Measurements from ENCODE around the gene GSPT1. TPM values are rescaled to one million over a fixed set of nuclear protein-coding genes. Genes with fewer than 3 reads are reported as not detected.

The GSPT1 gene
- total and polyA plus RNA-seq, 7 donors = 43.8 to 73.5 (median 52.0) TPM

DNA sequence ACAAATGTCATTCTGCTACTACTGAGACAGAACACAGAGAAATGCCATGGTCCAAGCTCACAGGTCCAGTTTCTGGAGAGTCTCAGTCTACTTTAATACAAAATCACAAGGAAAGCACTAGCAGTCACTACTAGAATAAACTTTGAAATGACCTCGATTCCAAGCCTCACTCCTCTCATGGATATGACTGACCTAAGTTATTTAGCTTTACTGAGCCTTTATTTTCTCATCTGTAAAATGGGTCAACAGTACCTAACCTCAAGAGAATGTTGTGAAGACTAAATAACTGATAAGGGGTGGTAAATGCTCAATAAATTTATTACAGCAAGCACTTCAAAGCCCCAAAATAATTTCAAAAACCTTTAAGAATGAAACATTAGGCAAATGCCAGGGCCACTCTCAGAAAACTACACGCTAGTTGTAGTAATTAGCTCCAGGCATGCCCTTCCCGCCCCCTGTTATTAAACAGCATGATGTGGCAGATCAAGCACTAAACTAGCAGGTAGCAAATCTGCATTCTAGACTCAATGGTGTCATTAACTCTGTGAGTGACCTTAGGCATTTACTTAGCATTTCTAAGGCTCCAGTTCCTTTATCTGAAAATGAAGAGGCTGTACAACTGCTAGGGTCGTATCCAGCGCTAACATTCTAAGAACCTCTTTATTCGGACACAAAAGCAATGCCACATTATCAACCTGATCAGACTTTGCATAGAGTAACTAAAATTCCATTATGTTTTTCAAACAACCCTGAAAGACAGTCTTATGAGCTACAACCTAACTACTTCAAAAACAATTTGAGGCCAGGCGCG is 8.4 kb downstream of the GSPT1 start:
- Histone ChIP-seq H3K9me3 (no peaks in the 10 kb centered on the region), H3K4me1 (peaks cover 0 to 84% (median 72%) of the 10 kb centered on the region in 4 donors), H3K36me3 (no peaks in the 10 kb centered on the region), H3K27me3 (no peaks in the 10 kb centered on the region), H3K27ac (peak overlapping the region in 3 of 4 donors; percentile 39 to 60 (median 44)), H3K4me3 (no peak overlapping the region)
- TF ChIP-seq POLR2AphosphoS5 (IDR thresholded peaks at IDR 0.05) = no peak
- no peak for TF ChIP-seq POLR2A (IDR thresholded peaks at IDR 0.05)
- no peak for TF ChIP-seq EP300 (IDR thresholded peaks at IDR 0.05)
- TF ChIP-seq, protein P1, sequence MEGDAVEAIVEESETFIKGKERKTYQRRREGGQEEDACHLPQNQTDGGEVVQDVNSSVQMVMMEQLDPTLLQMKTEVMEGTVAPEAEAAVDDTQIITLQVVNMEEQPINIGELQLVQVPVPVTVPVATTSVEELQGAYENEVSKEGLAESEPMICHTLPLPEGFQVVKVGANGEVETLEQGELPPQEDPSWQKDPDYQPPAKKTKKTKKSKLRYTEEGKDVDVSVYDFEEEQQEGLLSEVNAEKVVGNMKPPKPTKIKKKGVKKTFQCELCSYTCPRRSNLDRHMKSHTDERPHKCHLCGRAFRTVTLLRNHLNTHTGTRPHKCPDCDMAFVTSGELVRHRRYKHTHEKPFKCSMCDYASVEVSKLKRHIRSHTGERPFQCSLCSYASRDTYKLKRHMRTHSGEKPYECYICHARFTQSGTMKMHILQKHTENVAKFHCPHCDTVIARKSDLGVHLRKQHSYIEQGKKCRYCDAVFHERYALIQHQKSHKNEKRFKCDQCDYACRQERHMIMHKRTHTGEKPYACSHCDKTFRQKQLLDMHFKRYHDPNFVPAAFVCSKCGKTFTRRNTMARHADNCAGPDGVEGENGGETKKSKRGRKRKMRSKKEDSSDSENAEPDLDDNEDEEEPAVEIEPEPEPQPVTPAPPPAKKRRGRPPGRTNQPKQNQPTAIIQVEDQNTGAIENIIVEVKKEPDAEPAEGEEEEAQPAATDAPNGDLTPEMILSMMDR (IDR thresholded peaks at IDR 0.05) = no peak
- 91 to 94% methylated on average over 8 of the region's 8 CpGs for WGBS, 2 donors
- intact Hi-C loops (cut with DNase I) = no loop called here
- no peak for DNase-seq

DNA sequence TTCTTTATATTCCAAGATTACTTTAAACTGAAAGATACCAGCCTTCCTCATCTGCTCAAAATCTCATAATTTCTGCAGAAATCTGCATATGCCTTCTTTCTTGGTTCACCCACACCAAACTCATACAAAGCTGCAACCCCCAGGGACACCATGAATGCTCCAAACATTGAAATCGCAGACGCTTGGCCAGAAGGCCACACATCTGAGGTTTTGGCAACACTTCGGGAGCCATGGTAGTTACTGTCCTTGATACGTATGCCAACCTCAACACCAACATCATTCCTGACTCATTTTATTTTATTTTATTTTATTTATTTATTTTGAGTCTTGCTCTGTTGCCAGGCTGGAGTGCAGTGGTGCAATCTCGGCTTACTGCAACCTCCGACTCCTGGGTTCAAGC is 11.8 kb downstream of the GSPT1 start:
- Histone ChIP-seq H3K4me1 (peaks cover 0 to 79% (median 49%) of the 10 kb centered on the region in 4 donors), H3K27ac (no peak overlapping the region), H3K36me3 (no peaks in the 10 kb centered on the region), H3K27me3 (no peaks in the 10 kb centered on the region), H3K4me3 (no peak overlapping the region), H3K9me3 (no peaks in the 10 kb centered on the region)
- intact Hi-C loops (cut with DNase I) = no loop called here
- DNase-seq = no peak
- 95% methylated on average over 6 of the region's 6 CpGs for WGBS, 2 donors
- TF ChIP-seq POLR2AphosphoS5 (IDR thresholded peaks at IDR 0.05) (no peak), EP300 (IDR thresholded peaks at IDR 0.05) (no peak), POLR2A (IDR thresholded peaks at IDR 0.05) (no peak)
- TF ChIP-seq, protein P1 (IDR thresholded peaks at IDR 0.05) = no peak

DNA sequence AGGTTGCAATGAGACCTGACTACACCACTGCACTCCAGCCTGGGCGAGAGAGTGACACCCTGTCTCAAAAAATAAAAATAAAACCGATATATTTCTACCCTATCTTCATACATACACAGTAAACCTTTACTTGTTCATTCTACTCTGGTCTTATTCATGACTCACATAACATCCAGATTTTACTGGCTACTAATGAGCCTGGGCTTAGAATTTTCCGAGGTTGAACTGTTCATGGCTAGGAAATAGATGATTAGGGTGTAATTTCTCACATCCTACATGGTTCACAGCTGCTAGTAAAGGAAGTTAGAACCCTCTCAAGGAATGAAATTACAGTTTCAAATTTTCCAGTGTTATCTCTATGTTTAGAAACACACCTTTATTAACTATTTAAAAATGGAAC is 14.7 kb downstream of the GSPT1 start:
- WGBS, 2 donors = 71 to 81% methylated on average over 3 of the region's 3 CpGs
- intact Hi-C loops (cut with DNase I) = no loop called here
- H3K27ac ChIP-seq = no peak overlapping the region

DNA sequence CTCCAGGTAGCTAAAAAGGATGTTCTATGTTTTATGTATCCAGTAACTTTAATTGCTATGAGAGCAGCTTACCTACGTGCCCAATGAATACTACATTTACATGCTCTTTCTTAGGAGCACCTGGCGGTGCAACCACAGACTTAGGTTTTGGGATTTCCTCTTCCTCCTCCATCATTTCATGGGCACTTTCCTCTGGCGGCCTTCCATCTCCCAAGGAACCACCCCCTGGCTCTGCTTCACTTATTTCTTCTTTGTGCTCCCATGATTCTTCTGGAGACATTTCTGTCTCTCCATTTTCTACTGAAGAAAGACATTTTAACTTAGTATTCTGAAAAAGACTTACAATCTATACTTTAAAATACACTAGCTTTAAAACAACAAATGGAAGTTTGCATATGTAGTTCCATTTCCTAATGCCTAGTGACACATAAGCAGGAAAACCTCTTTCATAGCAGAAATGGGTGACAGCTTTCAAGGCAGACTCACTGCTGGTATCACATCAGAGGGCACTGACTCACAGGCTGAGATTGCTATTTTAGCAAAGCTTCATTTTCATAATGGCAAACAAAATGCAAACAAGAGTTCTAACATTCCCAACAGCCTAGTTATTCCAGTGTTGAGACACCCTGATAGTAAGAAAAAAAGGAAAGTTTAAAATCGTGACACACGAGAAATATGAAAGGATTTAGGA is 19.1 kb downstream of the GSPT1 start:
- WGBS, 2 donors = 83 to 86% methylated on average over 5 of the region's 5 CpGs
- Histone ChIP-seq H3K4me3 (no peak overlapping the region), H3K4me1 (peaks cover 0 to 31% (median 9%) of the 10 kb centered on the region in 4 donors)

More for the DNA sequence above, 14.7 kb downstream of the GSPT1 start:
- Histone ChIP-seq H3K4me3 (no peak overlapping the region), H3K4me1 (peaks cover 0 to 61% (median 32%) of the 10 kb centered on the region in 4 donors), H3K9me3 (no peaks in the 10 kb centered on the region), H3K27me3 (no peaks in the 10 kb centered on the region), H3K36me3 (peaks cover 0 to 3% (median 0%) of the 10 kb centered on the region in 4 donors)
- TF ChIP-seq, protein P1 (IDR thresholded peaks at IDR 0.05) = no peak
- TF ChIP-seq POLR2A (IDR thresholded peaks at IDR 0.05) = no peak
- no peak for TF ChIP-seq POLR2AphosphoS5 (IDR thresholded peaks at IDR 0.05)
- TF ChIP-seq EP300 (IDR thresholded peaks at IDR 0.05) = no peak
- DNase-seq = no peak

More for the DNA sequence above, 19.1 kb downstream of the GSPT1 start:
- DNase-seq = no peak
- intact Hi-C loops (cut with DNase I) = no loop called here
- peaks cover 3 to 47% (median 11%) of the 10 kb centered on the region in 4 donors for H3K36me3 ChIP-seq
- no peaks in the 10 kb centered on the region for H3K9me3 ChIP-seq
- TF ChIP-seq, protein P1 (IDR thresholded peaks at IDR 0.05) = no peak
- TF ChIP-seq POLR2AphosphoS5 (IDR thresholded peaks at IDR 0.05) (no peak), EP300 (IDR thresholded peaks at IDR 0.05) (no peak), POLR2A (IDR thresholded peaks at IDR 0.05) (no peak)
- H3K27me3 ChIP-seq = no peaks in the 10 kb centered on the region
- no peak overlapping the region for H3K27ac ChIP-seq

All from sigmoid colon (tissue), 7 donors.